Karpas-422 (cell line): ENCODE results near the gene CRYGN. TPM values are rescaled to one million over a fixed set of nuclear protein-coding genes. Genes with fewer than 3 reads are reported as not detected.

Experiments
- DNase-seq: peaks from one replicate; pipeline ENCODE4 v3.0.0-alpha.2; 2015
- H2AFZ ChIP-seq: fragments of 200-600 bp; sonication (generic); 2 replicates; pipeline ENCODE4 v1.6.1; 2014; ENCODE audit warnings: antibody characterized with exemption, low read length, mixed read lengths
- H3K27ac ChIP-seq: fragments of 200-600 bp; sonication (generic); 2 replicates; pipeline ENCODE4 v1.5.1; 2014; ENCODE audit warnings: mild to moderate bottlenecking, low read length, moderate library complexity
- H3K27me3 ChIP-seq: fragments of 200-600 bp; sonication (generic); 2 replicates; pipeline ENCODE4 v1.6.1; 2014; ENCODE audit warnings: low read length, mixed read lengths
- H3K36me3 ChIP-seq: fragments of 200-600 bp; sonication (generic); 2 replicates; pipeline ENCODE4 v1.6.1; 2014; ENCODE audit warnings: low read length, mixed read lengths; ENCODE audit not compliant: insufficient read depth
- H3K4me1 ChIP-seq: fragments of 200-600 bp; sonication (generic); 2 replicates; pipeline ENCODE4 v1.6.1; 2014; ENCODE audit warnings: mild to moderate bottlenecking, low read length, mixed read lengths
- H3K4me2 ChIP-seq: fragments of 200-600 bp; sonication (generic); 2 replicates; pipeline ENCODE4 v1.6.1; 2014; ENCODE audit warnings: low read length, low read depth, mild to moderate bottlenecking; ENCODE audit not compliant: poor library complexity, severe bottlenecking
- H3K4me3 ChIP-seq: fragments of 200-600 bp; sonication (generic); 2 replicates; pipeline ENCODE4 v1.5.1; 2014; ENCODE audit warnings: mild to moderate bottlenecking, antibody characterized with exemption, low read length, mixed read lengths
- H3K79me2 ChIP-seq: fragments of 200-600 bp; sonication (generic); 2 replicates; pipeline ENCODE4 v1.6.1; 2014; ENCODE audit warnings: mild to moderate bottlenecking, low read length, mixed read lengths
- H3K9ac ChIP-seq: fragments of 200-600 bp; sonication (generic); 2 replicates; pipeline ENCODE4 v1.6.0; 2014; ENCODE audit warnings: low read length
- H3K9me2 ChIP-seq: fragments of 200-600 bp; sonication (generic), shearing (Covaris generic); replicated peaks from 2 replicates; pipeline ENCODE4 v1.6.0; 2014; ENCODE audit warnings: mild to moderate bottlenecking, low read length, moderate library complexity; ENCODE audit not compliant: insufficient read depth
- H3K9me3 ChIP-seq: fragments of 300-700, 200-600 bp; sonication (generic); 2 replicates; pipeline ENCODE4 v1.6.1; 2014; ENCODE audit warnings: low read length, mixed read lengths
- H4K20me1 ChIP-seq: fragments of 200-600 bp; sonication (generic); 2 replicates; pipeline ENCODE4 v1.6.1; 2014; ENCODE audit warnings: mild to moderate bottlenecking, antibody characterized with exemption, low read length, low read depth; ENCODE audit not compliant: insufficient read depth
- small RNA-seq: library from RNA; depleted of rRNA; stranded (forward); fragments of <200 nt; gene quantifications from one replicate; pipeline ENCODE3, GENCODE V24; 2014
- total RNA-seq: library from RNA; depleted of rRNA; stranded (reverse); fragments of >200 nt; shearing (Covaris generic); gene quantifications from 2 replicates; pipeline ENCODE4 v1.2.3, GENCODE V29; 2014; ENCODE audit warnings: low replicate concordance; rRNA removed

Gene CRYGN
- total RNA-seq, 1 experiment from 2014 or later: not detected

- Histone ChIP-seq H3K27ac (no peak overlapping the region), H2AFZ (no peak overlapping the region), H3K9me3 (no peaks in the 10 kb centered on the region), H3K4me1 (peaks cover 13% of the 10 kb centered on the region), H3K4me2 (peak overlapping the region; percentile 63), H3K27me3 (no peaks in the 10 kb centered on the region), H3K9me2 (no peaks in the 10 kb centered on the region), H3K9ac (peak overlapping the region; percentile 50), H3K79me2 (no peaks in the 10 kb centered on the region), H3K36me3 (no peaks in the 10 kb centered on the region; the same call in 1 of the 2 replicates), H3K4me3 (peak overlapping the region; percentile 34; the same call in 1 of the 2 replicates), H4K20me1 (no peaks in the 10 kb centered on the region)
- no peak for DNase-seq
Observed at GRCh38 chr7:151381348-151382078, 58.4 kb downstream of the CRYGN start.

- H3K4me2 ChIP-seq: peak overlapping the region; percentile 63
- H3K4me3 ChIP-seq: peak overlapping the region; percentile 34; the same call in 1 of the 2 replicates
- H3K79me2 ChIP-seq: no peaks in the 10 kb centered on the region
- no peaks in the 10 kb centered on the region for H4K20me1 ChIP-seq
- no peak overlapping the region for H2AFZ ChIP-seq
- no peaks in the 10 kb centered on the region; the same call in 1 of the 2 replicates for H3K36me3 ChIP-seq
- no peaks in the 10 kb centered on the region for H3K9me3 ChIP-seq
- peaks cover 13% of the 10 kb centered on the region for H3K4me1 ChIP-seq
- no peak overlapping the region for H3K27ac ChIP-seq
- H3K9ac ChIP-seq: peak overlapping the region; percentile 50
- H3K27me3 ChIP-seq: no peaks in the 10 kb centered on the region
- H3K9me2 ChIP-seq: no peaks in the 10 kb centered on the region
- peak; percentile 68 for DNase-seq
Observed at GRCh38 chr7:151381098-151381347, 58.9 kb downstream of the CRYGN start.

- Histone ChIP-seq H3K36me3 (no peaks in the 10 kb centered on the region; the same call in 1 of the 2 replicates), H3K9me2 (no peaks in the 10 kb centered on the region), H3K4me3 (peak overlapping the region; percentile 34; the same call in 1 of the 2 replicates), H4K20me1 (no peaks in the 10 kb centered on the region), H3K4me1 (peaks cover 13% of the 10 kb centered on the region), H3K4me2 (peak overlapping the region; percentile 63), H3K27ac (no peak overlapping the region), H2AFZ (no peak overlapping the region), H3K27me3 (no peaks in the 10 kb centered on the region), H3K9me3 (no peaks in the 10 kb centered on the region), H3K79me2 (no peaks in the 10 kb centered on the region), H3K9ac (peak overlapping the region; percentile 50)
- DNase-seq: no peak
Observed at GRCh38 chr7:151380199-151381097, 59.5 kb downstream of the CRYGN start.

- DNase-seq: no peak
- Histone ChIP-seq H3K4me3 (no peak overlapping the region), H3K9ac (no peak overlapping the region), H3K79me2 (no peaks in the 10 kb centered on the region), H3K9me2 (no peaks in the 10 kb centered on the region), H3K9me3 (no peaks in the 10 kb centered on the region), H3K4me2 (no peak overlapping the region), H3K36me3 (no peaks in the 10 kb centered on the region; the same call in 1 of the 2 replicates), H3K27ac (no peak overlapping the region), H2AFZ (no peak overlapping the region), H3K4me1 (peaks cover 13% of the 10 kb centered on the region), H4K20me1 (no peaks in the 10 kb centered on the region), H3K27me3 (no peaks in the 10 kb centered on the region)
Observed at GRCh38 chr7:151379534-151380198, 60.3 kb downstream of the CRYGN start.

GRCh38 chr7:151379193-151379520 lies 60.8 kb downstream of the CRYGN start:
- Histone ChIP-seq H3K79me2 (no peaks in the 10 kb centered on the region), H3K27ac (no peak overlapping the region), H3K4me3 (no peak overlapping the region), H3K27me3 (no peaks in the 10 kb centered on the region), H3K9ac (no peak overlapping the region), H3K4me2 (no peak overlapping the region), H2AFZ (no peak overlapping the region), H3K9me3 (no peaks in the 10 kb centered on the region), H3K36me3 (no peaks in the 10 kb centered on the region; the same call in 1 of the 2 replicates), H3K9me2 (no peaks in the 10 kb centered on the region), H4K20me1 (no peaks in the 10 kb centered on the region), H3K4me1 (peaks cover 13% of the 10 kb centered on the region)
- no peak for DNase-seq

Small RNAs within 50 kb of the gene (small RNA-seq; reads per million reads assigned to genes)
- not detected for gene MIR3907
- not detected for gene RN7SL76P

Other genes with a start within 250 kb of the CRYGN start
- not detected in 2 replicates for gene H2BK1, start 229.7 kb downstream of the CRYGN start, total RNA-seq
- 31.2 and 48.6 TPM in 2 replicates for gene ABCF2, start 212.9 kb downstream of the CRYGN start, total RNA-seq
- gene CHPF2, start 207.7 kb downstream of the CRYGN start, total RNA-seq: 24.7 and 33.2 TPM in 2 replicates
- gene SMARCD3, start 191.4 kb downstream of the CRYGN start, total RNA-seq: 3.2 and 8.7 TPM in 2 replicates
- gene NUB1, start 98.3 kb downstream of the CRYGN start, total RNA-seq: 40.0 and 53.0 TPM in 2 replicates
- gene WDR86, start 30.1 kb downstream of the CRYGN start, total RNA-seq: not detected in 2 replicates
- 45.6 and 47.5 TPM in 2 replicates for gene RHEB, start 79.8 kb upstream of the CRYGN start, total RNA-seq